Measurements from ENCODE around the gene EID2B.

Gene EID2B

DNA sequence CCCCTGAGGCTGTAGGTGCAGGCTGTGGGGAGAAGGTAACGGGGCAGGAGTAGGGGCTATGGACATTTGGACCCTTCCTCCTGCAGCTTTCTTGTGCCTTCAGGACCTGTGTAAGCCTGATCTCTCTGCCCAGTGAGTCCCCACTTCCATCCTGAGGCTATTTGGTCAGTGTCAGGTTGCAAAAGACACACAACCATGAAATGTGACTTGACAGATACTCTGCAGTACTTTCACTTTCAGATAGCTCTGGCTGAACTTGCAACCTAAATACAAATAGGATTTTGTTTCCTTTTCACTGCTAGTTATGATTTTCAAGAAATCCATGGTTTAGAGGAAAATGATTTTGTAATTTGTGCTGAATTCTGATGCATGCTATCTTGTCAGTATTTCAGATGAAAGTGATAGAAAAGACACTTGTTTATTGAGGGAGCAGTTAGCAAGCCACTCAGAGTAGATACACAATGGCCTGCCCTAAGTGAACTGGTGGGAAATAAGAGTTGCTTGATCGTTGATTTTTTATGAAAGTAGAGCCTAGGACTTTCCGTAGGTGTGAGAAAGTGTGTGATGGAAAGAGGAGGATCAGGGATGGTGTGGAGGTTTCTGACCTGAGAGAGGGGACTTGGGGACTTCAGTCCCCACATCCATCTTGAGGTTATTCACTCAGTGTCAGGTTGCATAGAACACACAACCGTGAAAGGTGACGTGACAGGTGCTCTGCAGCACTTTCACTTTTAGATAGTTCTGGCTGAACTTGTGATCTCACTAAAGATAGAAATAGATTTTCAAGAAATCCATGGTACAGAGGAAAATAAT lies 25.4 kb upstream of the EID2B start:
- H3K4me3 ChIP-seq (ENCODE audit: control insufficient read depth, low read depth, low read length): no peak overlapping the region
- TF ChIP-seq, protein P1, sequence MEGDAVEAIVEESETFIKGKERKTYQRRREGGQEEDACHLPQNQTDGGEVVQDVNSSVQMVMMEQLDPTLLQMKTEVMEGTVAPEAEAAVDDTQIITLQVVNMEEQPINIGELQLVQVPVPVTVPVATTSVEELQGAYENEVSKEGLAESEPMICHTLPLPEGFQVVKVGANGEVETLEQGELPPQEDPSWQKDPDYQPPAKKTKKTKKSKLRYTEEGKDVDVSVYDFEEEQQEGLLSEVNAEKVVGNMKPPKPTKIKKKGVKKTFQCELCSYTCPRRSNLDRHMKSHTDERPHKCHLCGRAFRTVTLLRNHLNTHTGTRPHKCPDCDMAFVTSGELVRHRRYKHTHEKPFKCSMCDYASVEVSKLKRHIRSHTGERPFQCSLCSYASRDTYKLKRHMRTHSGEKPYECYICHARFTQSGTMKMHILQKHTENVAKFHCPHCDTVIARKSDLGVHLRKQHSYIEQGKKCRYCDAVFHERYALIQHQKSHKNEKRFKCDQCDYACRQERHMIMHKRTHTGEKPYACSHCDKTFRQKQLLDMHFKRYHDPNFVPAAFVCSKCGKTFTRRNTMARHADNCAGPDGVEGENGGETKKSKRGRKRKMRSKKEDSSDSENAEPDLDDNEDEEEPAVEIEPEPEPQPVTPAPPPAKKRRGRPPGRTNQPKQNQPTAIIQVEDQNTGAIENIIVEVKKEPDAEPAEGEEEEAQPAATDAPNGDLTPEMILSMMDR (conservative IDR thresholded peaks at IDR 0.05; ENCODE audit: control insufficient read depth, insufficient read depth, low read depth, low read length): no peak
- no peak for DNase-seq (ENCODE audit: low read depth)

DNA sequence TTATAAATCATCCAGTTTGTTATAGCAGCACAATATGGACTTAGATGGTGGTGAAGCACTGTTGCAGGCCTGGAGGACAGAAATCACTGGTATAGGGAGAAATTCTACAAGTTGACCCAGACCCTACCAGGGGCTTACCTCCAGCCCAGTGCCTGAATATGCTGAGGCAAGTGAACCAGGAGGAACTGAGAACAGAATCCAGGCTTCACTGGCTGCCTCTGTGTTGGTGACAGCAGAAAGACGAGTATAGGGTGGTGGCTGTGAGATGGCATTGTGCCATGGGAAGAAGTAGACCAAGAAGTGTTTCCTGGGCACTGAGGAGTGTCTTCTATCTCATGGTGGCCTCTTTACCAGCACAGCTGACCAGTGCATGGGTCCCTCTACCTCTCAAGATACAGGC lies 23.2 kb upstream of the EID2B start:
- DNase-seq (ENCODE audit: low read depth): no peak
- TF ChIP-seq, protein P1 (conservative IDR thresholded peaks at IDR 0.05; ENCODE audit: control insufficient read depth, insufficient read depth, low read depth, low read length): no peak
- H3K4me3 ChIP-seq (ENCODE audit: control insufficient read depth, low read depth, low read length): no peak overlapping the region

DNA sequence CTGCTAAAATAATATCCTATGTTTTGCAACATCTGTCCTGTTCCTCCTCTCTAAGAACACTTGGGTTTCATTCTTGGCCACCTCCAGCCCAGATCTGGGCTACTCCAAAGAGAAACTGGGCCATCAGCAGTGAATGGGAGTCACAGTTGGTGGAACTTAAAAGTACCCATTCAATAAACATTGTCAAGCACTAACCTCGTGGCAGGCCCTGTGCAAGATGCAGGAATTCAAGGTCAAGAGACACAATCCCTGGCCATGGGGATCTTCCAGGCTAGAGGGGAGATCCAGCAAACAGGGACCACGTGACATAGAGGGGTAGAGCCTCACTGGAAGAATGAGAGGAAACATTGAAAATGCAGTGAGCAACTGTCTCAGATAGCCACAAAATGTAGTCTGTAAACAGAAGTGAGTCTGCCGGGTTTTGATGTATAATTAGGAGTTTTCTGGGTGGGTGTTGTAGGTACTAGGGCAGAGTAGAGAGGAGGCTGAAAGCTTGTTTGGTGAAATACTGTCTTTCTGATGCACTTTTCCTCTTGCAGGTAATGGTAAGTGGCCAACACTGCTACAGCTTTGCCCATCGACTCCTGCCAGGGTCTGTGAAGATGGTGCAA lies 22.2 kb upstream of the EID2B start:
- TF ChIP-seq, protein P1 (conservative IDR thresholded peaks at IDR 0.05; ENCODE audit: control insufficient read depth, insufficient read depth, low read depth, low read length): no peak
- DNase-seq (ENCODE audit: low read depth): no peak
- no peak overlapping the region for H3K4me3 ChIP-seq (ENCODE audit: control insufficient read depth, low read depth, low read length)

DNA sequence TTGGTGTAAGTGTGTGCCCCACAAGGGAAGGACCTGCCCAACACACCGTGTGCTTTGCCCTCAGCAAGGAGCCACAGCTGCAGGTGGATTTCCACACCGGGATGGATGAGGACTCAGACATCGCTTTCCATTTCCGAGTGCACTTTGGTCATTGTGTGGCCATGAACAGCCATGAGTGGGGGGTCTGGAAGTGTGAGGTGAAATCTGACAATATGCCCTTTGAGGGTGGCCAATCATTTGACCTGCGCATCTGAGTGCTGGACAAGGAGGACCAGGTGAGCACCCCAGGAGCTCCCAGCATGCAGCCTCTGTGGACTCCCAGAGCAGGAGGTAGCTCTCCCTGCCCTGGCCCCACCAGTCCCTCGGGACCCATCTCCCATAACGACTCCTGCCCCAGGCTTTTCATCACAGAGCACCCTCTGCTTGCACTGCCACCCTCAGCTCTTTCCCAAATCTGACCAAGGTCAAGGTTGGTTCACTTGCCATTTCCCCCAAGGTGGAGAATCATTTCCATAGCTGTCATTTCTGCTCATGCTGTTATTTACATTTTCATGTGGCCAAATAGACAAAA lies 20.5 kb upstream of the EID2B start:
- TF ChIP-seq, protein P1 (conservative IDR thresholded peaks at IDR 0.05; ENCODE audit: control insufficient read depth, insufficient read depth, low read depth, low read length): no peak
- no peak for DNase-seq (ENCODE audit: low read depth)

DNA sequence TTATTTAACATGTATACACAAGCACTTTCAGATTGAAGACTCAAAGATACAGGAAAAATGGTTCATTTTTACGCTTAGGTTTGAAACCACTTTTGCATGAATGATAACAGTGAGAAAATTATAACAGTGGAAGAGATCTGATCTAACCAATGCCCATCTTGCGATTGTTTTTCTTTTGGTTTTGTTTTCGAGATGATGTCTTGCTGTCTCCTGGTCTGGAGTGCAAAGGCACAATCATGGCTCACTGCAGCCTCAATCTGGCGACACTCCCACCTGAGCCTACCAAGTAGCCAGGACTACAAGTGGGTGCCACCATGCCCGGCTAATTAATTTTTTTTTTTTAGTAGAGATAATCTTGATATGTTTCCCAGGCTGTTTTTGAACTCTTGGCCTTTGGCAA lies 17.5 kb upstream of the EID2B start:
- TF ChIP-seq, protein P1 (conservative IDR thresholded peaks at IDR 0.05; ENCODE audit: control insufficient read depth, insufficient read depth, low read depth, low read length): no peak
- no peak overlapping the region for H3K4me3 ChIP-seq (ENCODE audit: control insufficient read depth, low read depth, low read length)
- DNase-seq (ENCODE audit: low read depth): no peak

More for the DNA sequence above, 20.5 kb upstream of the EID2B start:
- H3K4me3 ChIP-seq (ENCODE audit: control insufficient read depth, low read depth, low read length): no peak overlapping the region

DNA sequence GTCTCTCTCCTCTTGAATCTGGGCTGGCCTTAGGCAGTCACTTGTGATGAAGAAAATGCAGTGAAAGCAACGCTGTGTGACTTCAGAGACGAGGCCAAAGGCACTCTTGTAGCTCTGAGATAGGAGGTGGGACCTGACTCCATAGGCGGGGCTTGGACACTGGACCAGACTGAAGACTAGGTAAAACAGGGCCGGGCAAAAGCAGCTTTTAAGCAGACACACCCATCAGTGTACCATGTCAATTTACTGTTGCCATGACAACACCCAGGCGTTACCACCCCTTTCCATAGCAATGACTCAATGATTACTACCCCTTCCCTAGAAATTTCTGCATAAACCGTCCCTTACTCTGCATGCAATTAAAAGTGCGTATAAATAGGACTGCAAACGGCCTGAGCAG lies 13.9 kb upstream of the EID2B start:
- no peak overlapping the region for H3K4me3 ChIP-seq (ENCODE audit: control insufficient read depth, low read depth, low read length)
- DNase-seq (ENCODE audit: low read depth): no peak
- TF ChIP-seq, protein P1 (conservative IDR thresholded peaks at IDR 0.05; ENCODE audit: control insufficient read depth, insufficient read depth, low read depth, low read length): no peak

All from fibroblast of mammary gland (primary cell).